ENCODE measurements around the gene CCDC34.

GRCh38 chr11:27328614-27329013, 34.4 kb downstream of the CCDC34 start:
- TF ChIP-seq CTCF (IDR thresholded peaks at IDR 0.05) (no peak), POLR2A (IDR thresholded peaks at IDR 0.05) (no peak)
